Endothelial cell of umbilical vein (primary cell): ENCODE data around the gene RASGEF1C. TPM values are rescaled to one million over a fixed set of nuclear protein-coding genes. Genes with fewer than 3 reads are reported as not detected.

ENCODE experiments used
- BruUV-seq: library from RNA; stranded (reverse); fragments of 400-500 nt; replicated peaks from 2 replicates; lab custom pipeline; 2021; lab: Mats Ljungman, UMichigan
- CTCF ChIA-PET: fragments of 300-600, 350-600 bp; sonication (Branson Sonifier 250); formaldehyde crosslinking; loops from one replicate; lab custom pipeline; 2021; ENCODE audit warnings: antibody characterized with exemption, inconsistent platforms; lab: Charles Lee
- POLR2A ChIA-PET: fragments of 300-600, 350-600 bp; sonication (Branson Sonifier 250); formaldehyde crosslinking; loops from one replicate; lab custom pipeline; 2021; ENCODE audit warnings: antibody characterized with exemption, inconsistent platforms; lab: Charles Lee
- DNase-seq: peaks from one replicate; pipeline ENCODE4 v3.0.0-alpha.2; 2011; ENCODE audit warnings: low read depth, low spot score
- FAIRE-seq: peaks from 2 replicates; lab custom pipeline; 2011; peaks lifted over from hg19 to GRCh38; lab: Jason Lieb, UNC
- H2AFZ ChIP-seq: 2 replicates; pipeline ENCODE4 v1.6.0; 2012; ENCODE audit warnings: low read depth, low read length, control low read depth, inconsistent platforms
- H3K27ac ChIP-seq: 2 replicates; pipeline ENCODE4 v1.5.1; 2011; ENCODE audit warnings: low read depth, mild to moderate bottlenecking, control low read depth, low read length, moderate library complexity; ENCODE audit not compliant: insufficient read depth
- H3K27me3 ChIP-seq, 2 experiments: 2 replicates each; pipeline versions ENCODE4 v1.6.0 to v1.6.1; 2011; ENCODE audit warnings: low read length in 2 of 2, mixed read lengths in 1 of 2; ENCODE audit not compliant: control insufficient read depth in 2 of 2, insufficient read depth in 2 of 2
- H3K36me3 ChIP-seq, 2 experiments: 2 replicates in 1 of 2; 3 replicates in 1 of 2; pipeline ENCODE4 v1.5.1; 2011; ENCODE audit warnings: low read length in 2 of 2, mild to moderate bottlenecking in 1 of 2, moderate library complexity in 1 of 2; ENCODE audit not compliant: control insufficient read depth in 2 of 2, insufficient read depth in 2 of 2; ENCODE audit errors: extremely low read depth in 1 of 2
- H3K4me1 ChIP-seq: 3 replicates; pipeline ENCODE4 v1.5.1; 2011; ENCODE audit warnings: mild to moderate bottlenecking, low read length; ENCODE audit not compliant: control insufficient read depth, insufficient read depth; ENCODE audit errors: extremely low read depth
- H3K4me2 ChIP-seq: 2 replicates; pipeline ENCODE4 v1.6.1; 2011; ENCODE audit warnings: low read length, control low read depth, mixed read lengths; ENCODE audit not compliant: insufficient read depth
- H3K4me3 ChIP-seq, 3 experiments: fragments of 200-600 bp in 1 of 3; sonication (generic), shearing (Covaris generic) in 1 of 3; replicated peaks in 1 of 3; 2 replicates each; pipeline ENCODE4 v1.5.1; 2011 to 2016; ENCODE audit warnings: control low read depth in 3 of 3, low read length in 3 of 3, mild to moderate bottlenecking in 2 of 3, inconsistent platforms in 1 of 3, low read depth in 1 of 3, moderate library complexity in 1 of 3; ENCODE audit not compliant: insufficient read depth in 1 of 3
- H3K79me2 ChIP-seq: 2 replicates; pipeline ENCODE4 v1.6.0; 2012; ENCODE audit warnings: low read length, inconsistent platforms; ENCODE audit not compliant: control insufficient read depth, insufficient read depth
- H3K9ac ChIP-seq: replicated peaks from 2 replicates; pipeline ENCODE3; 2011; ENCODE audit warnings: low read length, control low read depth; ENCODE audit not compliant: insufficient read depth; ENCODE audit errors: extremely low read depth
- H3K9me1 ChIP-seq: replicated peaks from 3 replicates; pipeline ENCODE4 v1.6.0; 2011; ENCODE audit warnings: mild to moderate bottlenecking, low read length; ENCODE audit not compliant: control insufficient read depth, insufficient read depth; ENCODE audit errors: extremely low read depth
- H3K9me3 ChIP-seq: replicated peaks from 2 replicates; pipeline ENCODE4 v1.5.1; 2012; ENCODE audit warnings: low read length, inconsistent platforms; ENCODE audit not compliant: control insufficient read depth, insufficient read depth
- H4K20me1 ChIP-seq: replicated peaks from 2 replicates; pipeline ENCODE3; 2011; ENCODE audit warnings: mild to moderate bottlenecking, low read length; ENCODE audit not compliant: control insufficient read depth, insufficient read depth; ENCODE audit errors: extremely low read depth
- GATA2 ChIP-seq: IDR thresholded peaks from 2 replicates; pipeline ENCODE4 v1.7.0; 2011; ENCODE audit warnings: low read depth, mild to moderate bottlenecking, moderate library complexity, mixed read lengths, low read length; ENCODE audit not compliant: insufficient read length, insufficient read depth
- JUN ChIP-seq: IDR thresholded peaks from 2 replicates; pipeline ENCODE4 v1.6.1; 2011; ENCODE audit warnings: borderline replicate concordance, low read depth; ENCODE audit not compliant: insufficient read length, insufficient read depth
- MAX ChIP-seq: IDR thresholded peaks from 2 replicates; pipeline ENCODE4 v1.6.1; 2011; ENCODE audit not compliant: insufficient read depth, insufficient read length
- MYC ChIP-seq: IDR thresholded peaks from one replicate; pipeline ENCODE4 v1.6.1; 2011; ENCODE audit warnings: mild to moderate bottlenecking, low read depth, low read length
- POLR2AphosphoS5 ChIP-seq: IDR thresholded peaks from 2 replicates; pipeline ENCODE4 v1.6.1; 2012; ENCODE audit warnings: low read depth, mild to moderate bottlenecking, control low read depth, low read length, moderate library complexity; ENCODE audit not compliant: insufficient read depth
- dilution Hi-C: fragments of 300-500 bp; cut with MboI; formaldehyde crosslinking; loops from one replicate; pipeline ENCODE4 v1.15.0; 2019; ENCODE audit warnings: low sequenced_read_pairs; ENCODE audit not compliant: extremely low pct_ligation_motif_present
- intact Hi-C: fragments of 100-400 bp; cut with micrococcal nuclease; formaldehyde crosslinking; loops from one replicate; pipeline ENCODE4 v1.10.0; 2022
- polyA plus RNA-seq, 4 experiments: library from polyadenylated mRNA; depleted of rRNA in 3 of 4; stranded (reverse) in 3 of 4; unstranded in 1 of 4; fragments of >200 nt; gene quantifications; 2 replicates each; pipeline versions ENCODE4 v1.2.1 to v1.2.3, GENCODE V29; 2011 to 2012; ENCODE audit warnings: missing spikeins in 1 of 4
- total RNA-seq: library from RNA; stranded (reverse); gene quantifications from 2 replicates; pipeline ENCODE4 v1.2.3, GENCODE V29; 2021

The RASGEF1C gene
- total and polyA plus RNA-seq, 2 donors (not counting 3 experiments of a cell fraction or from before 2014, with no cell fraction given): not detected

GRCh38 chr5:180170810-180171567 lies 38.0 kb downstream of the RASGEF1C start:
- Histone ChIP-seq H3K4me1 (no peaks in the 10 kb centered on the region), H3K27me3 (no peaks in the 10 kb centered on the region), H3K36me3 (no peaks in the 10 kb centered on the region), H3K9me1 (no peaks in the 10 kb centered on the region), H3K4me2 (no peak overlapping the region), H3K9ac (no peak overlapping the region), H3K79me2 (no peaks in the 10 kb centered on the region), H3K27ac (no peak overlapping the region), H3K9me3 (no peaks in the 10 kb centered on the region), H4K20me1 (no peaks in the 10 kb centered on the region), H3K4me3 (no peak overlapping the region), H2AFZ (no peak overlapping the region)
- FAIRE-seq (no peak), DNase-seq (no peak)
- dilution Hi-C loops: no loop called here
- POLR2A ChIA-PET: no interaction called here
- intact Hi-C loops: no loop called here
- TF ChIP-seq MAX (no peak), GATA2 (no peak), POLR2AphosphoS5 (no peak), MYC (no peak)
- CTCF ChIA-PET: no interaction called here
- BruUV-seq: no TSS peak

GRCh38 chr5:180170106-180170809 lies 38.8 kb downstream of the RASGEF1C start:
- no TSS peak for BruUV-seq
- intact Hi-C loops: no loop called here
- dilution Hi-C loops: no loop called here
- Histone ChIP-seq H3K9ac (no peak overlapping the region), H3K27ac (no peak overlapping the region), H3K4me2 (no peak overlapping the region), H3K27me3 (no peaks in the 10 kb centered on the region), H2AFZ (no peak overlapping the region), H3K79me2 (no peaks in the 10 kb centered on the region), H3K4me1 (no peaks in the 10 kb centered on the region), H3K9me3 (no peaks in the 10 kb centered on the region), H3K9me1 (no peaks in the 10 kb centered on the region), H4K20me1 (no peaks in the 10 kb centered on the region), H3K4me3 (no peak overlapping the region), H3K36me3 (no peaks in the 10 kb centered on the region)
- no peak for TF ChIP-seq JUN
- ChIA-PET CTCF (interaction anchor here (2.0 kb wide), 1 partner anchor 39 kb away, joined by 4 read pairs; the partner anchor contains the start of gene RASGEF1C), POLR2A (no interaction called here)
- DNase-seq (no peak), FAIRE-seq (no peak)
